ENCODE data around the gene LRRN3.

LRRN3 gene

GRCh38 chr7:111172564-111173257 lies 81.8 kb downstream of the LRRN3 start:
- FAIRE-seq: no peak

DNA sequence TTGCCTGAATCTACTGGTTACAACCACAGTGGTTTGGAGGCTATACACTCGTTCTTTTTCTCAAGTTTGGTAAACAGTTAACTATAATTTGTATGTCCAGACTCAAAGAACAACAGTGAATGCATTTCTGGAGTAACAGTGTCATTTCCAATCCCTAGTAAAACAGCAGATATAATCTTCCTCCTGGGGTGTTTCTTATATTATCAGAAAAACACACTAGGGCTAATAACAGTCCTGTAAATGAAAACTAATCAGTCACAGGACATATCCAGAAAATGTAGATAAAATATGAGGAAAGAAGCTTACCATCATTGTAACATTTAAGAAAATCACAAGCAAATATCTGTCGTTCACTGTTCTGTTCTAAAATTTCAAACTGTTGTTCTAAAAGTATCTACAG lies 82.6 kb downstream of the LRRN3 start:
- no peak for FAIRE-seq

DNA sequence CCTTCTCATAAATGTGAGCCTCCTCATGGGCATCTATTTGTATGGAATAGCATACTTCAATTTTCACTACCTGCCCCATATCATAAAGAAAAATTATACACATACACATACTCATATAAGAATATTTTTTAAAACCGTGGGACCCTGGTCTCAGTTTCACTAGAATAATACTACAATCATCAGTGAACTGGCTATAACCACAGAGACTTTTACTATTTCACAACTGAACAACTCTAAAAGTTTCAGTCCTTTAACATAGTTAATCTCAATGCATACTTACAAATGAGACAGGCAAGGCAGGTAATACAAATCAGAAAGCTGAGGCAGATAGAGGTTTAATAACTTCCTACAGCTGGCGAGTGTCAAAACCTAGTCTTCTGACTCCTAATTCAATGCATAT lies 83.1 kb downstream of the LRRN3 start:
- FAIRE-seq: no peak

- no peak for FAIRE-seq
These were observed 83.6 kb downstream of the LRRN3 start for GRCh38 chr7:111174510-111174909.
